B cell (primary cell): Measurements from ENCODE around the gene GFOD1. TPM values are rescaled to one million over a fixed set of nuclear protein-coding genes. Genes with fewer than 3 reads are reported as not detected.

Experiments
- ATAC-seq: fragments of 200-7000 bp; cut with Tn5 transposase; one replicate; pipeline ENCODE4 v1.10.0; 2021; ENCODE audit warnings: low read depth, mild to moderate bottlenecking, moderate number of reproducible peaks, moderate library complexity
- CTCF ChIA-PET: fragments of 350-600 bp; sonication (Branson Sonifier 250); formaldehyde crosslinking; loops from one replicate; lab custom pipeline; 2021; ENCODE audit warnings: antibody characterized with exemption, inconsistent platforms; lab: Charles Lee
- POLR2A ChIA-PET: fragments of 350-600 bp; sonication (Branson Sonifier 250); formaldehyde crosslinking; loops from one replicate; lab custom pipeline; 2021; ENCODE audit warnings: antibody characterized with exemption; lab: Charles Lee
- DNase-seq: peaks from one replicate; pipeline ENCODE4 v3.0.0; 2013
- H2AFZ ChIP-seq: 2 replicates; pipeline ENCODE4 v1.6.1; 2012; ENCODE audit warnings: mild to moderate bottlenecking, low read depth, low read length; ENCODE audit not compliant: insufficient read depth, poor library complexity, severe bottlenecking
- H3K27ac ChIP-seq, 2 donors: 1 replicate in 1 of 2; 2 replicates in 1 of 2; pipeline ENCODE4 v1.5.1; 2012 to 2013; ENCODE audit warnings: low read length in 2 of 2, mild to moderate bottlenecking in 2 of 2, moderate library complexity in 1 of 2
- H3K27me3 ChIP-seq, 4 experiments: fragments of 200-600 bp in 1 of 4; sonication (generic) in 1 of 4; replicated peaks in 1 of 4; 1 replicate in 2 of 4; 2 replicates in 2 of 4; pipeline versions ENCODE4 v1.6.1 to v1.7.0; 2013 to 2016; ENCODE audit warnings: low read length in 3 of 4, mild to moderate bottlenecking in 2 of 4, mixed read lengths in 1 of 4, moderate library complexity in 1 of 4; ENCODE audit not compliant: insufficient read depth in 4 of 4, control insufficient read depth in 3 of 4; ENCODE audit errors: control extremely low read depth in 1 of 4
- H3K36me3 ChIP-seq, 2 experiments: replicated peaks in 1 of 2; 1 replicate in 1 of 2; 2 replicates in 1 of 2; pipeline versions ENCODE4 v1.6.1 to v1.7.1; 2013; ENCODE audit warnings: low read length in 1 of 2; ENCODE audit not compliant: insufficient read depth in 2 of 2, control insufficient read depth in 1 of 2; ENCODE audit errors: control extremely low read depth in 1 of 2, extremely low read depth in 1 of 2
- H3K4me1 ChIP-seq, 2 donors: fragments of 200-600 bp in 1 of 2; sonication (generic) in 1 of 2; 1 replicate in 1 of 2; 2 replicates in 1 of 2; pipeline versions ENCODE4 v1.5.1 to v1.6.1; 2013 to 2017; ENCODE audit warnings: low read length in 2 of 2; ENCODE audit not compliant: control insufficient read depth in 2 of 2, insufficient read depth in 2 of 2
- H3K4me2 ChIP-seq: replicated peaks from 2 replicates; pipeline ENCODE3; 2012; ENCODE audit warnings: mild to moderate bottlenecking, low read depth, low read length; ENCODE audit not compliant: poor library complexity, severe bottlenecking
- H3K4me3 ChIP-seq, 5 experiments: fragments of 200-600 bp in 1 of 5; sonication (generic) in 1 of 5; 1 replicate in 3 of 5; 2 replicates in 2 of 5; pipeline versions ENCODE4 v1.5.1 to v1.7.0; 2011 to 2016; ENCODE audit warnings: low read length in 4 of 5, mild to moderate bottlenecking in 4 of 5, low read depth in 2 of 5, control low read depth in 1 of 5, moderate library complexity in 1 of 5; ENCODE audit not compliant: insufficient read depth in 1 of 5; ENCODE audit errors: control extremely low read depth in 1 of 5, extremely low read depth in 1 of 5
- H3K79me2 ChIP-seq: fragments of 200-600 bp; sonication (generic); one replicate; pipeline ENCODE4 v1.6.0; 2016; ENCODE audit warnings: low read length; ENCODE audit not compliant: control insufficient read depth, insufficient read depth
- H3K9ac ChIP-seq: fragments of 200-600 bp; sonication (generic); 2 replicates; pipeline ENCODE4 v1.6.1; 2017; ENCODE audit warnings: mild to moderate bottlenecking, low read length, moderate library complexity
- H3K9me3 ChIP-seq, 3 donors: one replicate each; pipeline versions ENCODE4 v1.6.1 to v1.7.1; 2013; ENCODE audit warnings: low read length in 2 of 3; ENCODE audit not compliant: control insufficient read depth in 2 of 3, insufficient read depth in 1 of 3; ENCODE audit errors: control extremely low read depth in 1 of 3
- H4K20me1 ChIP-seq: 2 replicates; pipeline ENCODE4 v1.6.0; 2012; ENCODE audit warnings: mild to moderate bottlenecking, low read length; ENCODE audit not compliant: insufficient read depth, control insufficient read depth, poor library complexity, severe bottlenecking
- H3K27ac Mint-ChIP-seq: one replicate; pipeline ENCODE4 v1.8.0; 2021; ENCODE audit warnings: mixed read lengths
- H3K27me3 Mint-ChIP-seq: one replicate; pipeline ENCODE4 v1.8.0; 2021; ENCODE audit warnings: mixed read lengths
- H3K4me1 Mint-ChIP-seq: one replicate; pipeline ENCODE4 v1.8.0; 2021; ENCODE audit warnings: mixed read lengths
- H3K4me3 Mint-ChIP-seq: one replicate; pipeline ENCODE4 v1.8.0; 2021; ENCODE audit warnings: mixed read lengths
- H3K9me3 Mint-ChIP-seq: one replicate; pipeline ENCODE4 v1.8.0; 2022; ENCODE audit warnings: mixed read lengths; ENCODE audit not compliant: insufficient read depth
- CTCF ChIP-seq: fragments of 200-600 bp; IDR thresholded peaks from one replicate; pipeline ENCODE4 v1.8.0; 2022; ENCODE audit warnings: antibody characterized with exemption, mild to moderate bottlenecking
- EZH2 ChIP-seq: IDR thresholded peaks from 2 replicates; pipeline ENCODE4 v1.6.1; 2012; ENCODE audit warnings: borderline replicate concordance, low read depth, mild to moderate bottlenecking, moderate library complexity, low read length; ENCODE audit not compliant: insufficient read depth, poor library complexity, severe bottlenecking
- WGBS: methylation state at CpG from one replicate; pipeline ENCODE4 v1.1.5; 2013; ENCODE audit warnings: missing lambda C conversion rate; ENCODE audit not compliant: insufficient coverage; 5-methylcytosine and 5-hydroxymethylcytosine counted together
- intact Hi-C: fragments of 100-400 bp; cut with micrococcal nuclease; formaldehyde crosslinking; loops from one replicate; pipeline ENCODE4 v1.10.0; 2022
- polyA plus RNA-seq: library from polyadenylated mRNA; depleted of rRNA; stranded (reverse); fragments of >200 nt; gene quantifications from 2 replicates; pipeline ENCODE4 v1.2.3, GENCODE V29; 2012
- total RNA-seq, 2 donors: library from RNA; stranded (reverse); fragments of 120-200 nt in 1 of 2; gene quantifications; 1 replicate in 1 of 2; 2 replicates in 1 of 2; pipeline versions ENCODE4 v1.2.3 to v1.2.4, GENCODE V29; 2013 to 2022

The GFOD1 gene
- total and polyA plus RNA-seq, 2 donors (not counting 1 experiment from before 2014, with no cell fraction given): 8.3 to 42.4 TPM

GRCh38 chr6:13422681-13423221 is 64.6 kb downstream of the GFOD1 start:
- no peaks in the 10 kb centered on the region for H3K9me3 ChIP-seq
- ATAC-seq (no peak), DNase-seq (no peak)
- intact Hi-C loops: no loop called here
- peaks cover 6% of the 10 kb centered on the region for H4K20me1 ChIP-seq
- H3K4me3 Mint-ChIP-seq: no peak overlapping the region
- no peak for TF ChIP-seq EZH2
- TF ChIP-seq CTCF: no peak
- H3K9ac ChIP-seq: no peak overlapping the region
- H3K4me3 ChIP-seq: no peak overlapping the region
- H3K79me2 ChIP-seq: peaks cover 54% of the 10 kb centered on the region
- no peak overlapping the region for H3K27ac ChIP-seq
- H2AFZ ChIP-seq: no peak overlapping the region
- no peak overlapping the region for H3K27ac Mint-ChIP-seq
- peaks cover 22 to 49% of the 10 kb centered on the region in 2 donors for H3K4me1 ChIP-seq
- H3K27me3 Mint-ChIP-seq: peaks cover 3% of the 10 kb centered on the region
- peaks cover 57% of the 10 kb centered on the region for H3K4me1 Mint-ChIP-seq
- no peak overlapping the region for H3K4me2 ChIP-seq
- peaks cover 0 to 9% (median 0%) of the 10 kb centered on the region in 4 experiments for H3K27me3 ChIP-seq
- no peaks in the 10 kb centered on the region for H3K9me3 Mint-ChIP-seq
- no CpG with 5 or more reads among the region's 5 CpGs for WGBS
- ChIA-PET CTCF (interaction anchor here (1.3 to 1.6 kb wide), 2 partner anchors 40 to 227 kb away, joined by 3 read pairs; no protein-coding TSS in a partner anchor), POLR2A (no interaction called here)
- H3K36me3 ChIP-seq: no peaks in the 10 kb centered on the region

DNA sequence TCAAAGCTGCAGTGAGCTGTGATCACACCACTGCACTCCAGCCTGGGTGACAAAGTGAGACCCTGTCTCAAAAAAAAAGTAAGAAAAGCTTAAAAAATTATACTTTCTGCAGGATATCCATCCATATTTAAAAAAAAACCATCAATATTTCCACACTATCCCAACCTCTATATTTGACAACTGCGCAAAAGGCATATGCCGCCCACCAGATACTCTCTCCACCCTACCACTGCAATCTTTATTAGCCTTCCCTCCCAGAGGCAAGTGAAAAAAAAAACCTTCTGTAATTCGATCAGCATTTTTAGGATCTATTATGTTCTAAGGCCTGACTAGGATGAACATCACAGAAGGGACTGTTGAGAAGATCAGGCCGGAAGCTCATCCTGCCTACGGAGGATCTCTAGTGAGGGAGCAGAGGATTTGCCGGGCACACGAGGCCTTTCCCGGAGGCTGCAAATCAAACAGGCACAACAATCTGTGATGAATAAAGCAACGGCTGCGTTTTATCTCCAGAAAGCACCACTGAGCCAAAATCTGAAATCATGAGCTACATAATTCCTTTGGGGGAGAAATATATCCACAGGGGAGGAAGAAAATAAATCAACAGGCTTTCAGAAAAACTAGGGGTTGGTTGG is 65.9 kb downstream of the GFOD1 start:
- Histone ChIP-seq H3K27me3 (peaks cover 0 to 9% (median 0%) of the 10 kb centered on the region in 4 experiments), H3K4me2 (no peak overlapping the region), H3K79me2 (peaks cover 61% of the 10 kb centered on the region), H3K9ac (no peak overlapping the region), H2AFZ (no peak overlapping the region), H4K20me1 (peaks cover 6% of the 10 kb centered on the region), H3K4me1 (peaks cover 13 to 37% of the 10 kb centered on the region in 2 donors), H3K27ac (no peak overlapping the region), H3K36me3 (no peaks in the 10 kb centered on the region), H3K4me3 (no peak overlapping the region), H3K9me3 (no peaks in the 10 kb centered on the region)
- intact Hi-C loops: no loop called here
- 100% methylated on average over 5 of the region's 10 CpGs for WGBS
- Mint-ChIP-seq H3K4me1 (peaks cover 47% of the 10 kb centered on the region), H3K27me3 (peaks cover 3% of the 10 kb centered on the region), H3K9me3 (no peaks in the 10 kb centered on the region), H3K4me3 (no peak overlapping the region), H3K27ac (no peak overlapping the region)
- ChIA-PET POLR2A (no interaction called here), CTCF (interaction anchor here (1.3 to 1.4 kb wide), 2 partner anchors 38 to 118 kb away, joined by 3 to 4 read pairs; no protein-coding TSS in a partner anchor)
- ATAC-seq (no peak), DNase-seq (no peak)
- no peak for TF ChIP-seq EZH2
- TF ChIP-seq CTCF: no peak
